ENCODE results near the gene TSKS. TPM values are rescaled to one million over a fixed set of nuclear protein-coding genes. Genes with fewer than 3 reads are reported as not detected.

TSKS gene
- total and polyA plus RNA-seq, 10 of the 15 experiments (the other 5 are each of a cell fraction or from before 2014, with no cell fraction given): not detected

- H4K20me1 ChIP-seq (ENCODE audit: control insufficient read depth, insufficient read depth): no peaks in the 10 kb centered on the region
- H3K79me2 ChIP-seq (ENCODE audit: control insufficient read depth, insufficient read depth, low read length): no peaks in the 10 kb centered on the region
- ATAC-seq (no peak), FAIRE-seq (no peak), DNase-seq (ENCODE audit: low read depth, low spot score) (no peak)
- H3K9ac ChIP-seq (ENCODE audit: control insufficient read depth, insufficient read depth, low read length): no peak overlapping the region
- no TSS peak for BruUV-seq (replicated peaks)
- RAD21 ChIA-PET (ENCODE audit: unreplicated experiment): no interaction called here
- no peaks in the 10 kb centered on the region for H3K36me3 ChIP-seq (ENCODE audit: control insufficient read depth in 2 of 2, insufficient read depth in 2 of 2, low read length in 1 of 2)
- no peak overlapping the region for H3K4me2 ChIP-seq (ENCODE audit: control insufficient read depth, insufficient read depth)
- CTCF ChIA-PET: no interaction called here
- TF ChIP-seq, protein P1, sequence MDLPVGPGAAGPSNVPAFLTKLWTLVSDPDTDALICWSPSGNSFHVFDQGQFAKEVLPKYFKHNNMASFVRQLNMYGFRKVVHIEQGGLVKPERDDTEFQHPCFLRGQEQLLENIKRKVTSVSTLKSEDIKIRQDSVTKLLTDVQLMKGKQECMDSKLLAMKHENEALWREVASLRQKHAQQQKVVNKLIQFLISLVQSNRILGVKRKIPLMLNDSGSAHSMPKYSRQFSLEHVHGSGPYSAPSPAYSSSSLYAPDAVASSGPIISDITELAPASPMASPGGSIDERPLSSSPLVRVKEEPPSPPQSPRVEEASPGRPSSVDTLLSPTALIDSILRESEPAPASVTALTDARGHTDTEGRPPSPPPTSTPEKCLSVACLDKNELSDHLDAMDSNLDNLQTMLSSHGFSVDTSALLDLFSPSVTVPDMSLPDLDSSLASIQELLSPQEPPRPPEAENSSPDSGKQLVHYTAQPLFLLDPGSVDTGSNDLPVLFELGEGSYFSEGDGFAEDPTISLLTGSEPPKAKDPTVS (IDR thresholded peaks at IDR 0.05; ENCODE audit: low read depth, low read length): no peak
- TF ChIP-seq NR2C2 (IDR thresholded peaks at IDR 0.05; ENCODE audit: borderline replicate concordance, control insufficient read depth, insufficient read length, low read depth): no peak
- TF ChIP-seq HDGF (IDR thresholded peaks at IDR 0.05): no peak
- no peak for TF ChIP-seq POLR2AphosphoS5 (IDR thresholded peaks at IDR 0.05; ENCODE audit: low read length)
- TF ChIP-seq TAF1 (IDR thresholded peaks at IDR 0.05; ENCODE audit: borderline replicate concordance, low read depth, low read length): no peak
- TF ChIP-seq ZSCAN29 (IDR thresholded peaks at IDR 0.05): no peak
- no peak for TF ChIP-seq CREM (IDR thresholded peaks at IDR 0.05; ENCODE audit: low read depth)
- TF ChIP-seq JUNB (IDR thresholded peaks at IDR 0.05): no peak
- TF ChIP-seq CHD4 (IDR thresholded peaks at IDR 0.05): no peak
- TF ChIP-seq BHLHE40 (IDR thresholded peaks at IDR 0.05; ENCODE audit: borderline replicate concordance in 1 of 2, low read depth in 2 of 2, low read length in 1 of 2): no peak
- no peak for TF ChIP-seq RBBP5 (conservative IDR thresholded peaks at IDR 0.05)
- no peaks in the 10 kb centered on the region for H3K4me1 ChIP-seq (ENCODE audit: control insufficient read depth, insufficient read depth, low read length)
- in situ Hi-C loops (cut with MboI) (no loop called here), intact Hi-C loops (cut with micrococcal nuclease; ENCODE audit: unreplicated experiment) (no loop called here)
- POLR2A ChIA-PET: no interaction called here
- SMC1A ChIA-PET (ENCODE audit: uncharacterized antibody, unreplicated experiment): no interaction called here
- no peak overlapping the region for H3K4me3 ChIP-seq
- no peaks in the 10 kb centered on the region for H3K27me3 ChIP-seq (replicated peaks in 1 of 2; ENCODE audit: control insufficient read depth in 2 of 2, insufficient read depth in 2 of 2, low read length in 1 of 2)
- no peaks in the 10 kb centered on the region for H3K9me3 ChIP-seq (replicated peaks; ENCODE audit: control insufficient read depth, insufficient read depth, low read length)
- H2AFZ ChIP-seq (ENCODE audit: control insufficient read depth, low read depth, low read length): no peak overlapping the region
- H3K27ac ChIP-seq (ENCODE audit: control insufficient read depth, insufficient read depth): no peak overlapping the region
- WGBS (ENCODE audit: insufficient coverage, insufficient replicate concordance, low lambda C conversion rate, missing lambda C conversion rate): 53% methylated on average over 7 of the region's 7 CpGs
These were observed 66.2 kb downstream of the TSKS start for GRCh38 chr19:49696865-49697264.
